PC-9 (cell line): ENCODE results near the gene LRRK1.

Experiments
- EZH2 ChIP-seq: fragments of 200-600 bp; sonication (generic); IDR thresholded peaks from 2 replicates; pipeline ENCODE4 v1.8.0; 2017; ENCODE audit warnings: antibody characterized with exemption, low read depth
- TF ChIP-seq, protein P1 (sequence below): fragments of 200-600 bp; sonication (generic); conservative IDR thresholded peaks from 2 replicates; pipeline ENCODE4 v1.6.1; 2017; ENCODE audit warnings: mixed run types, antibody characterized with exemption, mild to moderate bottlenecking, moderate library complexity

DNA sequence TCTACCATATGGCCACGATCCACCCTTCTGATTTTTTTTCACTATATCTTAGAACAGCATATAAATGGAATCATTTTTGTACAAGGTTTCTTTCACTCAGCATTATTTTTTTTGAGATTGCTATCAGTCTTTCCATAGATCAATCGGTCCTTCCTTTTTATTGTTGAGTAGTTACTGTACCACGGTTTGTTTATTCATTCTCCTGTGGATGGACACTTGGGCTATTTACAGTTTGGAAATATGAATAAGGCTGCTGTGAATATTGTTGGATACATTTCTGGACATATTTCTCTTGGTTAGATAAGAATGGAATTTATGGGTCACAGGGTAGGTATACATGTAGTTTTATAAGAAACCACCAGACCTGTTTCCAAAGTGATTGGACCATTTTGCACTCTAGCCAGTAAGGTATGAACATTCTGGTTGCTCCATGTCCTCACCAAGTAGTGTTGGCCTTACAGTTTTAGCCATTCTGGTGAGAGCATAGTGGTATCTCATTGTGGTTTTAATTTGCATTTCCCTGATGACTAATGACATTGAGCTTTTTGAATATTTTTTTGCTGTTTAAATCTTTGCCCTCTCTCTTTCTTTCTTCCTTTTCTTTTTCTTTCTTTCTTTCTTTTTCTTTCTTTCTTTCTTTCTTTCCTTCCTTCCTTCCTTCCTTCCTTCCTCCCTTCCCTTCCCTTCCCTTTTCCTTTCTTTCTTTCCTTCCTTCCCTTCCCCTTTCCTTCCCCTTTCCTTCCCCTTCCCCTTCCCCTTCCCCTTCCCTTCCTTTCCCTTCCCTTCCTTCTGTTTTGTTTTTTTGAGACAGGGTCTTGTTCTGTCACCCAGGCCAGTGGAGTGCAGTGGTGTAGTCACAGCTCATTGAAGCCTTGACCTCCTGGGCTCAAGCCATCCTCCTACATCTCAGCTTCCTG is 49.2 kb downstream of the LRRK1 start:
- TF ChIP-seq, protein P1, sequence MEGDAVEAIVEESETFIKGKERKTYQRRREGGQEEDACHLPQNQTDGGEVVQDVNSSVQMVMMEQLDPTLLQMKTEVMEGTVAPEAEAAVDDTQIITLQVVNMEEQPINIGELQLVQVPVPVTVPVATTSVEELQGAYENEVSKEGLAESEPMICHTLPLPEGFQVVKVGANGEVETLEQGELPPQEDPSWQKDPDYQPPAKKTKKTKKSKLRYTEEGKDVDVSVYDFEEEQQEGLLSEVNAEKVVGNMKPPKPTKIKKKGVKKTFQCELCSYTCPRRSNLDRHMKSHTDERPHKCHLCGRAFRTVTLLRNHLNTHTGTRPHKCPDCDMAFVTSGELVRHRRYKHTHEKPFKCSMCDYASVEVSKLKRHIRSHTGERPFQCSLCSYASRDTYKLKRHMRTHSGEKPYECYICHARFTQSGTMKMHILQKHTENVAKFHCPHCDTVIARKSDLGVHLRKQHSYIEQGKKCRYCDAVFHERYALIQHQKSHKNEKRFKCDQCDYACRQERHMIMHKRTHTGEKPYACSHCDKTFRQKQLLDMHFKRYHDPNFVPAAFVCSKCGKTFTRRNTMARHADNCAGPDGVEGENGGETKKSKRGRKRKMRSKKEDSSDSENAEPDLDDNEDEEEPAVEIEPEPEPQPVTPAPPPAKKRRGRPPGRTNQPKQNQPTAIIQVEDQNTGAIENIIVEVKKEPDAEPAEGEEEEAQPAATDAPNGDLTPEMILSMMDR, result no peak
- no peak for TF ChIP-seq EZH2
